HG02973 (cell line): ENCODE measurements around the gene INSYN2B.

Source experiments
- ATAC-seq: cut with Tn5 transposase; IDR thresholded peaks from one replicate; pipeline ENCODE4 v1.9.1; 2021; ENCODE audit warnings: moderate library complexity; ENCODE audit not compliant: unreplicated experiment

INSYN2B gene

DNA sequence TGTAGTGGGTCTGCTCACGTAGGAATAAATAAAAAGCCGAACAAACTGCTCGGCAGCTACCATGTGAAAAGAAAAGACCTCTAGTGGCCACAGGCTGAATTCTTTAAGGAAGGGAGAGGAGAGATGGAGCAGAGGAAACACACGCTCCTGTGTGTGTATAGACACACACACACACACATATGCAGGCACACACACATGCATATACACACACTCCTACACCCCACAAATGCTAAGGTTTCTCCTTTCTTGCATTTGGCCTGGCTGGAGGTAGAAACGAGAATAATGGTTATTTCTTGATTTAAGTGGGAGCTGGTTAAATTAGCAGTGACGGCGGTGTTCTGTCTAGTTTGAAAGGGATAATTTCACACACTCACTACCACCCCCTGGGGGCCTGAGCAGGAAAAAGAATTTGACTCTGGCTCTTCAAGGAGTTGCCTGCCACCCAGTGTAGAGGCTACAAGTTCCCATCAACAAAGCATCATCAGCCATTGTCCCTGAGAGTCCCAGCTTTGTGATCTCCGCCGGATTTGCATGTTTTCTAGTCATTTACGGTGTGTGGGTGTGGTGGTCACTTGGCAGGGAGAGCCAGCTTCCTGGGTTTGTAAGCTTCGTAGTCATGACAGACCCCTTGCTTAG lies at the start of gene INSYN2B:
INSYN2B (minus strand) TSS at position 78 of the 636 bp plus-strand sequence. CDS start 96,597 bp downstream, outside the sequence.
- ATAC-seq, result no peak

DNA sequence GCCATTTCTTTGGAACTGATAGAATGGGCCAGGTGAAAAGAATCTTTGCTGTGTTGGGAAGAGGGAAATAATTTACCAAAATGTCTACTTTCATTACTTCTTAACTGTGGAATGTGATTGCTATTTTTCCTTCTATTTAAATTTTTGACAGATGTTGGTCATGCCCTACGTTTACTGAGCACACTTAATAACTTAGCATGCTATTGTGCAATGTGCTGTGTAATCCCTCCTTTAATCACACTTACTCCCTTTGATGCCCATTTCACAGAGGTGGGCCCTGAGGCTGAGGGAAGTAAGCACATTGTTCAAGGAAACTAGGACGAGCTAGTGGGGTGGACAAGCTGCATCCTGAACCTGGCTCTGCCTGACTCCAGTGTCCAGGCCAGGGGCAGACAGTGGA lies 47.8 kb upstream of the INSYN2B start:
- ATAC-seq, result no peak

DNA sequence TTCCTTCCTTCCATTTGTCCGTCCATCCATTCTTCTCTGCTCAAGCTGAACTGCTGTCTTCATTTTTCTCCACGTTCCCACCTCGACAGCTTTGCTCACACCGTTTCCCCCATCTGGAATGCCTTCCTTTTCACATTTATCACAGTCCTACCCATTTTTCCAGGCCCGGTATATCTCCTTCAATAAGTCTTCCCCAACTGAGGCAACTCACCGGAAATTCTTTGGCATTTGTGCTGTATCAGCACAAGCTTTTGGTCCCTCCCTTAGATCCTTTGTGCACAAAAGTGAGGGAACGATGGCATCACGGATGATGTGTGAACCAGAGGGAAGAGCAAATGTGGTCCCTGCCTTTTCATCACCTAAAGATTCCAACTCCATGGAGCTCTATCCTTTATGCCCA lies 45.6 kb upstream of the INSYN2B start:
- no peak for ATAC-seq

DNA sequence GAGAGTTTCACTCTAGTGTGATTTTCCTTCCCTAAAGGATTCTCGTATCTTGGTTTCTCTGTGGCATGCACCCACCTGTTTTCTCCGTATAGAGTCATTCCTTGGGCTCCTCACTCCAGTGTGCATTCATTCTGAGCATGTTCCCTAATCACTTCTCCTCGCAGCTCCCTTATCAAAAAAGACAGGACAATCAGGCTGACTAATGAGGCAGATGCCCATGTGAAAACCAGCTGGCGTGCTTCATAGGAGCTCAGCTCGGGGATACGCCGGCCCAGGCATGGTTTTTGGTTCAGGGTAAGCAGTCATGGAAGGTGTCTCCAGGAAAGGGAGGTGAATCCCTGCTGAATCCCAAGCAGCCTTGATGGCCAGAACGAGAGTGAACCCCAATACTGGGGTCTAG lies 41.2 kb upstream of the INSYN2B start:
- ATAC-seq, result no peak

DNA sequence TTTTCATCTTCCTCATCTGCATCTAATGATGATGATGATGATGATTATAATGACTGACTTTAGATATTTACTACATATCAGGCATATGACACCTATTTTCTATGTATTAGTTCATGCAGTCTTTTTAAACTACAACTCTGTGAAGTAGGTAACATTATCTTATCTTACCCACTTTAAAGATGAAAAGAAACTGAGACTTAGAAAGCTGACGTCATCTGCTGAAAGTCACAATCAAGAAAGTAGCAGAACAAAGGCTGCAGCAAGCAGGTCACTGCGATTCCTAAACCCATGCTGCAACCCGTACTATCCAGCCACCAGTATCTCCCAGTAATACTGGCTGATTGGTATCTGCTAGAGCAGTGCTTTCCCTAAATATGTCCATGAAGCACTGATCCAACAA lies 40.1 kb upstream of the INSYN2B start:
- ATAC-seq, result no peak

DNA sequence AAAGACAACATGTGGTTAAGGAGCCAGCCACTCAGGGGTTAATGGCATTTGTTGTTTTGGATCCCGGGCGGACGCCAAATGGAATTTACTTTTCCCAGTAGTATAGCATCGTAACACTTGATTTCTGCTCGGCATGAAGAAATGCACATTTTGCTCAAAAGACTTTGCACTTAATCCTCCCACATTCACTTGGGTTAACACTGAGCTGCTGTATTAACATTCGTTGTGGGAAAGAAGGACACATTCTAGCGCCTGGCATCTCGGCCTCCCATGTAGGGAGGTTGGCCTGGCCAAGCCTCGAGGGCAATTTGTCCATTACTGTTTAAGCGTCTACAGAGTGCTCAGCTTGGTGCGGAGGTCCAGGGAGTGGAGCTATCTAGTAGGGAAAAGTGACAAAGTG lies 32.3 kb upstream of the INSYN2B start:
- ATAC-seq, result no peak

DNA sequence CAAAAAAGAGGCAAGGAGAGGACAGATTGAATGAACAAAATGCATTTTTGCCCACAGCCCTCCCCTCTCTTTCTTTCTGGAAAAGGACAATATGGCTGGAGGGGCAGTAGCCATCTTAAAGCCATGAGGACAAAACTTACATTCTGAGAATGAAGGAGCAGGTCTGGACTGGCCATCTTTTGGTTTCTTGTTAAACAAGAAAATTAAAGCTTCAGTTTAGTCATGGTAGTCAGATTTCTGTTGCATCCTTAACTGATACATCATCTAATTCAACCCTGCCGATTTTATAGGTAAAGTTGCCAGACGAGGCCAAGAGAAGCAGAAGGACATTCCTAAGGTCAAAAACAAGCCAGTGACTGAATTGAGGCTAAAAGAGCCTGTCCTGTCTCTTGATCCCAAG lies 31.5 kb upstream of the INSYN2B start:
- no peak for ATAC-seq

DNA sequence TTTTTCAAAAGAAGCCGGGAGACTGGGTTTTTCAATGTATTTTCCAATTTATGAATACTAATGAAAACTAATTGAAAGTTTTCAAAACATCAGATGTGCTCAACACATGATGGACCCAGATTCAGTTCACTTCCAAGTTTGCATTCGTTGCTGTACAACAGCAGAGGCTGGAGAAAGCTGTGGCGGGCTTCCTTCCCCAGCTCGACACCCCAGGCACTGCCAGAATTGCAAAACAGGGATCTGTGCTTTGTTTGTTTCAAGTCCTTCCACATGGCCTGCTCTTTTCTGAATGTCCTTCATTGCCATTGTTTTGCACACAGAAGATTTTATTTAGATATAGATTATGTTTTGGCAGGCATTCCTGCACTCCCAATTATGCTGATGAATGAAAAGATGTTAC lies 30.3 kb upstream of the INSYN2B start:
- no peak for ATAC-seq

DNA sequence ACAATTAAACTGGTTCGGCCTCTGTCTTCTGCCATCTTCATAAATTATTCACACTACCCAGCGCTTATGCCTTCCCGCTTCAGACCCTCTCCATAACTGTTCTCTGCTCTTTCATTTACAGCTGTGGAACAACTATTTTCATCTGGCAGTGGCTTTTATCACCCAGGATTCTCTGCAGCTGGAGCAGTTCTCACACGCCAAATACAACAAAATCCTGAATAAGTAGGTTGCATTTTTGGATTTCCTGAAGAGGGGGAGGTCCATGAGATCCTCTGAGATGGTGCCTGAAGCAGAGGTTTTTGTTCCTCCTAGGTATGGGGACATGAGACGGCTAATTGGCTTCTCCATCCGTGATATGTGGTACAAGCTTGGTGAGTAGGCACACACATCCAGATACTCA lies 28.1 kb upstream of the INSYN2B start:
- ATAC-seq, result no peak

DNA sequence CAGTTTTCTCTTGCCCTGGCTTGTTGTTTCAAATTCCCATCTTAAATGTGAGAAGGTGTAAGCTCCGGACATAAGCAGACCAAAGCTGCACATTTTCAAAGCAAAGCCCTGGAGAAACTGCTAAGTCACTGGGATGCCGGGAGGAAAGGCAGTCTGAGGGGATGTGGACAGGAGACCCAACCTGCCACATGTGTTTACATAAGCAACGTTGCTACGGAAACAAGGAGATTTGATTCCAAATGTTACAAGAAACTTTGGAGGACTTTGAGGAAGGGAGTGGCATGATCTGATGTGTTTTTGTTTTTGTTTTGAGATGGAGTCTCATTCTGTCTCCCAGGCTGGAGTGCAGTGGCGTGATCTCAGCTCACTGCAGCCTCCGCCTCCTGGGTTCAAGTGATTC lies 25.7 kb upstream of the INSYN2B start:
- no peak for ATAC-seq

DNA sequence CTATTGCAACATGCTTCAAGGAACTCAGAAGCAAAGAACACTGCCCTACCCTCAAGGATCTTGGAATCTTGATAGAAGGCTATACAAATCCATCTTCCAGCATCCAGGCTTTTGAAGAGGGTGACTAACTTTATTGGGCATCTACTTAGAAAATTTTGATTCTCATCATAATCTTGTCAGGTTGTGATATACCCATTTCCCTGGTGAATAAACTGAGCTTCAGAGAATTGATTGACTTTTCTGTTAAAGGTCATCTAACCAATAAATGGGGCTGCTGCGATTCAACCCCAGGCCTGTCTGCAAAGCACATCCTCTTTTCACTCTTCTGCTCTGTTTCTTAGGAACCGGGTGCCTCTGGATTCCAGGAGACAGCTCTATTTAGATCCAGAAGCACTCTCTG lies 19.9 kb upstream of the INSYN2B start:
- no peak for ATAC-seq

DNA sequence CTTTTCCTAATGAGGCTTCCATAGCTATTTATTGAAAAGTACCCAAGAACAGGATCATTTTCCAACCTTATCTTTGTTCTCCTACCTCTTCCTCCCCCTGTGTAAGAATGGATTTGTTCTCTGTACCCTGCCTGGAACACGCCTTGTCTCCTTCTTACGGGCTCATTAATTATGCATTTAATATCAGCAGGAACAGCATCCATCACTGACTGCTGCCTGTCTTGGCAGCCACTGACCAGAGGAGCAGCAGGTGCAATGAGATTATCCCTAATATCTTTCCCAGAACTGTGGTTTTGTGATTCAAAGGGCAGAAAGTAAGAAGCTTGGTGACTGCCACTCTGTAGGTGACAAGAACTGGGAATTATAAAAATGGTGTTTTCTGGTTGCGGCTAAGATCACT lies 19.3 kb upstream of the INSYN2B start:
- no peak for ATAC-seq

DNA sequence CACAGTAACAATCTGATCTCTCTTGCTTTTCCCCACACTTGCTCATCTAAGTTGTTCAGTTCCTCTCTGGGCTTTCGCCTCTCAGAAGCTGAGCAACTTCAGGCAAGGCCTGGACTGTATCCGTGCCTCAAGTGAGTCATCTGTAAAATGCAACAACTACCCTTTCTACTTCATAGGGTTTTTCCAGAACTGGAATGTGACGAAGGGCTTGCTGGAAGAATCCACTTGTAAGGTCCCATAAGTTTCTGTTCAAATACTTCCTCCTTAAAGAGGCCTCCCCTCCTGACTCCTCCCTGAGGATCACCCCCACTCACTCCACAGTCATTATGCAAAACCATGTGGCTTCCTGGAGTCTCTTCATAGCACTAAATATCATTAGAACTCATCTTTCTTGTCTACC lies 17.5 kb upstream of the INSYN2B start:
- no peak for ATAC-seq

DNA sequence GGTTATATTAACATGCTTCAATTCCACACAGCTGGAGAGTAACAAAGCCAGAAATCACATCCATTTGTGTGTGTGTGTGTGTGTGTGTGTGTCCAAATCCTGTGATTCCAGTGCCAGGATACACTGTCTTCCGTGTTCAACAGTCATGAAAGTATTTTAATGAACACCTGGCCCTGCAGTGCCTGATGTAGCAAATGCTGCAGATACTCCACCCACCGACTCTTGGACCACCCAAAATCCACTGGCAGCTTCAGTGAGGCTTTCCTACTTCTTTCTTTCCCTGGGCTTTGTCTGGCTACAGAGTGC lies 13.1 kb upstream of the INSYN2B start:
- no peak for ATAC-seq

DNA sequence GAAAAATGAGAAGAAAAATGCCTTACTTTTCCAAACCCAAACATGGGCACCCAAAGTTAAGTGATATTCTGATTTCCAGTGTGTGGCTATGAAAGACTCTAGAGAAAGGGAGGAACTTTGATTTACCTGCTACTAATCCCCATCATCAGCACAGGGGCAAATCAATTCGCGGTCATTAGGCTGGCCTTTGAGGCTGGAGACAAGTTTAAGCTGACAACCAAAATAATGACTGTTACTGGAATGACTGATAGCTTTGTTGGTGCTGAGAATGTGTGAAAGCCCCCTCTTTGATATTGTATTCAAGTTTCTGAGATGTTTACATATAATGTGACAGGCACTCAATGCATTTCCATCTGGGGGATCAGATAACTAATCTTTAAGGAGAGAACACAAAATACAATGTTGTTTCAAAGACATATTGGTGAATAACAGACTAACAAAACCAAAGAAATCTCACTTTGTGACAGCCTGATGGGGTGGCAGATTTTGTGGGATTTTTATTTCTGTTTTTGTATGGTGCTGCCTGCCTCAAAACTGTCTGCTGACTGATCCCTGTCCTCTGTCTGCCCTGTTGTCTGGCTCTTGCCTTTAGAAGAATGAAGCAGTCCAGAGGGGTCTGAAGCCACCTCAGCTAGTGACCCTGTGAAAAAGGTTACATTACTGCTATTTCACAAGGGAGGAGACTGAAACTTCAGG lies 12.6 kb upstream of the INSYN2B start:
- ATAC-seq, result no peak

DNA sequence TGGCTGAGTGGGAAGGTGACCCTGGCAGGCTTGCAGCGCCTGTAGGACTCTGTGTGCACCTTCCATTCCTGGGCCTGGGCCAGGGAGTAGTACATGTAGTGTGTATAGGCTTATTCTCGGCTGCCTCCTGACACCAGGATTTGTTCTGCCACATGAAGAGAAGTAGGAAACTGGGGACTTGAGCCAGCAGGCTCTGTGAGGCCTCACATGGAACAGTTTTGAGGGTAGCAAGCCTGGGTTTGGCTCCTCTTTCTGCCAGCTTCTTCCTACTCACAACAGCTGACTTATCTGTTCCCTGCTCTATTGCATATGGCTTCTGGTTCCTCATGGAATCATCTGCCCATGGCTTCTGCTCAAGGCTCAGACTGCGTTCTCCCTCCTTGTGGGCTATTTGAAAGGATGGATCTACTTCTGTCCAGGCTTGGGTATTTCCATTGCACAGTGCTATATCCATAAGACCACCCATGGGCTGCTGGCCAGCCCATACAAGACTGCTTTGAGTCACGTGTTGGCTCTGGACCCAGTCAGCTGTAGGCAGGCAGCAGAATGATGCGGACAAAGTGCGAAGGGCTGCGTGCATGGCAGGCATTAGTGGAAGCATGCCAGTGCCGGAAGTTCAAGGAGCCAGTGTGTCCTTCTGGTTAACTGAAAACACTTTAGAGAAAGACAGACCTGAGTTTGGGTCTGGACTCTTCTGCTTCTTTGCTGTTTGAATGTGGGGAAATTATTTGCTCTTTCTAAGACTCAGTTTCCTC lies 11.0 kb upstream of the INSYN2B start:
- no peak for ATAC-seq

DNA sequence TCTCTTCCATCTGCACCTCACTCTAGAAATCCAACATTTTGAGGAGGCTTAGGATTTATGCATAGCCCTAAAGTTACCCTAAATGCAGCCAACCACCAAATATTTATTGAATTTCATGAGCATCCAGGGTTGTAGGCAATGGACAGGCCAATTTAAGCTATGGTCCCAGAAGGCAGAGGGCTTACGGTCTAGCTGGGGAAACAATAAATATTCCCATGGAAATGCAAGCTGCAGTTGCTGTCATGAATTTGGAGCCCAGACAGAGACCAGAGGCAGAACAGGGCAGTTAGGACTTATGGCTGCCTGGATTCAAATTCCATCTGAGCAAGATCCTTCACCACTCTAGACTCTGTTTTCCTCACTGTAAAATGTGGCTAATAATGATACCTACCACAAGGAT lies 9.1 kb upstream of the INSYN2B start:
- no peak for ATAC-seq

DNA sequence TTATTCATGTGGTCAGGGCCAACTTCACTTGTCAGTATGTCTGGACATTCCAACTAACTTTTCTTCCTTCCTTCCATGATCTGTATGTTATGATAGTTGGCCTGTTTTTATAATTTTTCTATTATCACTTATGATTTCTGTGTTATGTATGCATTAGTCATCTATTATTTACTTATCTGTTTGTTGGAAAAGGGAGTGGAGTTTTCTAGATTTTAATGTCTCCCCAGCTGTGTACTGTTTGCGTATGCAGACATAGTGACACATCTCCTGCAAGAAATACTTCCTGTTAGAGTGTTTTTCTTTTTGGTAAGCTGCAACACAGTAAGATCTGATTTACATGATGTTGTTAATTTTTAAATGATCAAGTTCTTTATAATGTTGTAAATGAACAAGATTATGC lies 8.7 kb upstream of the INSYN2B start:
- no peak for ATAC-seq

DNA sequence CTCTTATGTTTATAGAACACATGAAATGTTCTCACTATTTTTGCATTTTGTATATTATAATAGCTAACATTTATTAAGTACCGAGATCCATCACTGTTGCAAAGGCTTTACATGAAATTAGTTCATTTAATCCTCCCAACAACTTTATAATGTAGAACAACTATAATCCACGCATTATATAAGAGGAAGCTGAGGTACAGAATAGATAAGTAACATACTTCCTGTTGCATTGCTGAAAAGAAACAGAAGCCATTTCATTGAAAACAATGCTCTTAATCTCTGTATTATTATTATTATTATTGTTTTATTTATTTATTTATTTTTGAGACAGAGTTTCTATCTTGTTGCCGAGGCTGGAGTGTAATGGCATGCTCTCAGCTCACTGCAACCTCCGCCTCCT lies 7.9 kb upstream of the INSYN2B start:
- no peak for ATAC-seq

DNA sequence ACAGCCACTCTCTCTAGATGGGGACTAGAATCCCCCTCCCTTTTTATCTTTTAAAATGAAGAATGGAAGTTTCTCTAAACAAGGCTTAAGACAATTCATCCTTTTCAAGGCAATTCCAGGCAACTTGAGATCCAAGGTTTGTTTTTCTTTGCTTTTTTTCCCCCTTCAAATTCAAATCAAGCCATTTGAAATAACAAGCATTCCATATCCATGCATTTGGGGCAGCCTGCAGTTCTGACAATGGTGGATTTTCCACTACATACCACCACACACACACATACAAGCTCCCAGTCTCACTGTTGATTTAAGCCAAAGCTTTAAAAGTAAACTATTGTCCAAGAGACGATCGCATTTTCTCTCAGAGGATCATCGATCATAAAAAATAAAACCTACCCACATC lies 424 bp downstream of the INSYN2B start:
- ATAC-seq, result no peak

DNA sequence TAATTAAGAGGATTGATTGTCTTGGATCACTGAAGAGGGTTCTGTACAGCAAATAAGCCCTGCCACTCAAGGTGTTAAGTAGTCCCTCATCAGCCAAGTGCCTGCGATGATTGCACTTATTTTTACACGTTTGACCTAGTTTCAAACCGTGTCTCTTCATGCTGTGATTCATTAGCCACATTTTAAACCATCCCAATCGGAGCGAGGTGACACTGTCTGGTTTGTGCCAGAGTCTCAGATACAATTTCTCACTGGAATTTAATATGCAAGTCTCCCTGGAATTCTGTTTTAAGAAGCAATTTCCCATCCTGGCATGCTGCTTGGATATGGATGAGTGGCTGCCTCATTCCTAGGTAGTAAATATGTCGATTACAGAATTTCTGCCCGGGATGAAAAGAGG lies 1.6 kb downstream of the INSYN2B start:
- ATAC-seq, result no peak

DNA sequence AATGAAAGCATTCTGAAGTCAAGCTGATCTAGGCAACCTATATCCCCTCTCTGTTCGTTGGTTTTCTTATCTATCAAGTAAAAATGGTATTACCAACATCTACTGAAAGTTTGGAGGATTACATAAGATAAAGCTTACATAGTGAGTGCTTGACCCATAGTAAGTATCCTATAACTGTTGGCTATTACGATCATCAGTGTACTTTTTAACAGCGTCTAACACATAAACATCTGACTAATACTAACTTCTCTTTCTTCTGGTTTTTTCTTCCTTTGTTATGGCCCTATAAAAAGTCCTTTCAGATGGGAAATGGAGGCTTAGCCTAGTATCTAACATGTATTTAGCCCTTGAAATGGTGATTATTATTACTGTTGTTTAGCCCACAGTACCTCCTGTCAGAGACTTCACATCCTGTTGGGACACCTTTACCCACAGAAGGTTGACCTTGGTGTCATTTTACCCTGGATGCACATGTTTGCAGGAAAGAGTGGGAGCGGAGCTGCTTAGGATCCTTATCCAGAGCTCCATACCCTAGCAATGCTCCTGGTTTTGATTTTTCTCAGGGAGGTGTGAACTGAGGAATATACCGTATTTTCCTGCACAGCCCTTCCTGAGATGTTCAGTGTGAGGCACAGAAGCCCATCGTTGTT lies 6.0 kb downstream of the INSYN2B start:
- no peak for ATAC-seq
